ENCODE results near the gene DSCAML1.

GRCh38 chr11:117765068-117765467, 31.9 kb downstream of the DSCAML1 start:
- TF ChIP-seq CTCF (conservative IDR thresholded peaks at IDR 0.05; ENCODE audit: low read depth, low read length): no peak
- no peak for TF ChIP-seq EZH2phosphoT487 (IDR thresholded peaks at IDR 0.05; ENCODE audit: borderline replicate concordance, low read length)
